CD4-positive, alpha-beta T cell treated with Interleukin-15 for 1 hour (primary cell): ENCODE results near the gene CAPG.
A peak's percentile ranks its signal among the peaks of the same experiment; 100 is the strongest.
"Not testable (repeated sequence)": the region's sequence is repeated elsewhere in the genome, so short reads cannot be mapped to it uniquely, and the experiment has no call there.

ENCODE experiments used
- DNase-seq: peaks from one replicate; pipeline ENCODE4 v3.0.0-alpha.2; 2020

Gene CAPG

GRCh38 chr2:85420536-85421259, 10.5 kb upstream of the CAPG start:
- DNase-seq: peak; percentile 86

DNA sequence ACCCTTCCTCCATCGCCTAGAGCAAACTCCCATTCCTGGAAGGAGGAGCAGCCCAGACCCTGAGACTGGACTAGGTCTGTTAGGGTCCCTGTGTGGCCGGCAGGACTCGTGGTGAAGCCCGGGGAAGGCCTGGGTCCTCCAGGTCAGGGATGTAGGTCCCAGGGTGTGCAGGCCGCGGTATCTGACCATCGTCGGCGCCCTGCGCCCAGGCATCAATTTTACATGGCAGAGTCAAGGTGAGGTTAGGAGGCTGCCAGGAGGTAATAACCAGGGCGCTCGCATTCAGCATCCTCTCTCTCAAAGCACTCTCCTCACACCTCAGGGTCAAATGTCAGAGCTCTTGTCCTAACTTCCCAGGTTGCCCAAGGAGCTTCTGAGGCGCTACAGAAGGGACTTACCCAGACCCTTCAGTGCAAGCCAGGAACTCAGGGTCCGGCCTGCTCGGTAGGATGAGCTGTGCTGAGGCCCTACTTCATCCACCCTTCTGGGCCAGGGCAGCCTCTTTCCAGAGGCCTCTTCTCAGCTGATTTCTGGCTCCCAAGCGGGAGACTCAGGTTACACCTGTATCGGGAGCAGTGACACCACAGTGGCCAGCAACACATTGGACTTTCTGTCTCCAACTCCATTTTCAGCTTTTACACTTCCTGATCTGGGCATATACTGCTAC, 9.0 kb upstream of the CAPG start:
- no peak for DNase-seq

DNA sequence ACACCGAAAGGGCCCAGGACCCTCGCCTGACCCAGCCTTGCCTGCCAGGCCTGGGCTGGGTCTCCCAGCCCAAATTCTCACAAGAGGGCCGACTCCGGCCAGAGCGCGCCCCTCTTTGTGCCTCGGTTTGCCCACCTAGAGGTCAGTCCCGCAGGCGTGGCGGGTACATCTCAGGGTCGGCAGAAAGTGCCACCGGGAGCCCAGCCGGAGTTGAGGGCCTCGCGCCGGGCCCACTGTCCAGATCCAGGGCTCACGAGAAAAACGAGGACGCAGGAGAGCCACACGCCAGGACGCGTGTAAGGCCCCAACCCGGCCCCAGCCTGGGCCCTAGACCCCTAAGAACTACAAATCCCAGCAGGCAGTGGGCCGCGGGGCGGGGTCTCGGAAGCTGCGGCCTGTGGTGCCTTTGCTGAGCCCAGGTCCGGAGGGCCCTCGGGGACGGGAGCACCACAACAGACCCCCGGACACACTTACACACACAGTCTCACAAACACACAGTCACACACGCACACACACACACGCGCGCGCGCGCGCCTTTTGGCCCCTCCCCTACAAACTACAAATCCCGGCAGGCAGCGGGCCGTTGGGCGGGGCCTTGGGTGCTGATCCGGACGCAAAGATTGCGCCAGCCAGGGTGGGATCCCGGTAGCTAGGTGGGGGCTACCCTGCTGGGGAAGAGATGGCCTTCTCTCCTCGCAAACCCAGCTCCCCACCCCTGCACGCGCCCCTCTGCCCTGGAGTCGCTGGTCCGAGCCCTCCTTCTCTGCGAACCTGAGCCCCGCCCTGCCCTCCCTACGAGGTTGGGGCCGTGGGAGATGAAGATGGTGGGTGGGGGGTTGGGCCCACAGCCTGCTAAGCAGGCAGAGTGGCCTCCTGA, 8.2 kb upstream of the CAPG start, which contains the start of gene SH2D6:
TSS of gene SH2D6 (plus strand) at position 583 of the 877 bp plus-strand sequence. CDS start 10,752 bp downstream, outside the sequence.
- DNase-seq: peak; percentile 81

- no peak for DNase-seq
These were observed 5.9 kb upstream of the CAPG start for GRCh38 chr2:85415980-85416650.

DNA sequence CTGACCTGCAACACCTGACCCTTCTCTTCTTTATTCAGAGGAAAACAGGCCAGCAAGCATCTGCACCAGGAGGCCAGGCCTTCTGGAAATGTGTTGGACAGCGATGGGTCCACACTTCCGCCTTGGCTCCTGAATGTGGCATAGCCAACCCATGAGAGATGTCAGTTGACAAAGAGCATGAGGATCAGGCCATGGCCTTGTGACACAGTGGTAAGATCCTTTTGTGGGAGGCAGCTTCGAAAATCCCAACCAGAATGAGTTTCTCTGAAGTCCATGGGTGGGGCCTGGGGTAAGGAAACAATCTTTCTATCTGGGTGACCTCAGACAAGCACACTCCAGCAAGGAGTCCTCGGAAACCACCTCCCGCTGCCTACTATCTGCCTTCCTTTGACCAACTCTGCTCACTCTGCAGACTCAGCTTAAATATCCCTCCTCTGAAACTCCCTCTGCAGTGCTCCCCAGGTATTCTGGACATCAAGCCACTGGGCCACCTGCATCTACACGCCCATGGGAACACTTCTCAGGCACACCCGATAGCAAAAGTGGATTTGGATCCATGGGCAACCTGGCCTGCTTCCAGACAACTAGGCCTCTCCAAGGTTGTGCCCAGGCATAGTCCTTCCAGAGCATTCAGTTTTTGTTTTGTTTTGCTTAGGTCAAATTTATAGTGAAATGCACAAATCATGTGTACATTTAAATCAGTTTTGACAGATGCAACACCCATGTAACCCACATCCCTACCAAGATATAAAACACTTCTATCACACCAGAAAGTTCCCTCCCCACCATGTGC, 4.8 kb upstream of the CAPG start:
- DNase-seq: no peak

GRCh38 chr2:85414421-85414759, 4.2 kb upstream of the CAPG start:
- DNase-seq: not testable (repeated sequence)

DNA sequence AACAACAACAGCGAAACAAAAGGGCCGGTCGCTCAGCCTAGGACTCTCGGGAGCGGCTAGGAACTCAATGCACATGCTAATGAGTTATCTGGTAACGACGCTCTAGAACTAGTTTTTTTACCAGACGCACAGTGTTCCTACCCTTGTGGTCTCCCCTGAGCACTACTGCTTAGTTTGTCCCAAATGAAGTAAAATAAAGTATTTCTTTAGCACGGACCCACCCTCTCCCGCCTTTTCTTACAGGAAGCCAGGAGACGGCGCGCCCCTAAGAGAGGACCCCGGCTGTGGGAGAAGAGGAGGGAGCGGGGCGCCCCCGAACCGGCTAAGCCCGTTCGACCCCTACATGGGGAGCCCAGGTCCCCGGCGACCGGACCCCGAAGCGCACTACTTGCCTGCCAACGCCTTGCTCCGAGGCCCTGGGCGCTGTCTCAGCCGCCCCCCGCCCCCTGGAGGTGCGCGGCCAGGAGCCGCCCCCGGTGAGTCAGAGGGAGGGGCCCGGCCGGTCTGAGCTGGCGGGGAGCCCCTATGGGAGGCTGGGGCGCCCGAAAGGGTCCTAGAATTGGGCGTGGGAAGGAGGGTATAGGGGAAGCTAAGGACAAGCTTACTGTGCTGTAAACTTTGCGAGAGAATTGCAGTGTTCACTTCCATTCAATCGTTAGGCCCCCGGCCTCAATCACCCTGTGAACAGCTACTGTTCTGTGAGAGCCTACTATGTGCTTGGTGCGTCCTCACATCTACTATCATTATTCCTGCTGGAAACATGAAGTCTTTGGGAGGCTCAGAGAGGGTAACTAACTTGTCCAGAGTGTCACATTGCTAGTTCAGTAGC, 3.6 kb upstream of the CAPG start:
- peak; percentile 60 for DNase-seq

DNA sequence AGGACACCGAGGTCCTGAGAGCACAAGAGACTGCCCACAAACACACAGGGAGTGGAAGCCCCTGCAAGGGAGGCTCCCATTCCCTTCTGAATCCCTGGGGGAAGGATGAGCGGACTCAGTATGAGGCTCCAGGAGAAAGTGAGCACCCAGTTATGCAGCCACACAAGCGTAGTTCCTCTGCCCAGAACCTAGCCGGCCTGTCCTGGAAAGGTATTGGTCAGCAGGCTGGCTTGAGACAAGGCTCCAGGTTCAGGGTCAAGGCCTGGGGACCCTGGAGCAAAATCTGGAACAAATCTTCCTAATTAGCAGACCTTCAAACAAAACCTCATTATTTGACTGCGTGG, 1.2 kb upstream of the CAPG start:
- DNase-seq: no peak

GRCh38 chr2:85410584-85411404, 628 bp upstream of the CAPG start:
- no peak for DNase-seq

DNA sequence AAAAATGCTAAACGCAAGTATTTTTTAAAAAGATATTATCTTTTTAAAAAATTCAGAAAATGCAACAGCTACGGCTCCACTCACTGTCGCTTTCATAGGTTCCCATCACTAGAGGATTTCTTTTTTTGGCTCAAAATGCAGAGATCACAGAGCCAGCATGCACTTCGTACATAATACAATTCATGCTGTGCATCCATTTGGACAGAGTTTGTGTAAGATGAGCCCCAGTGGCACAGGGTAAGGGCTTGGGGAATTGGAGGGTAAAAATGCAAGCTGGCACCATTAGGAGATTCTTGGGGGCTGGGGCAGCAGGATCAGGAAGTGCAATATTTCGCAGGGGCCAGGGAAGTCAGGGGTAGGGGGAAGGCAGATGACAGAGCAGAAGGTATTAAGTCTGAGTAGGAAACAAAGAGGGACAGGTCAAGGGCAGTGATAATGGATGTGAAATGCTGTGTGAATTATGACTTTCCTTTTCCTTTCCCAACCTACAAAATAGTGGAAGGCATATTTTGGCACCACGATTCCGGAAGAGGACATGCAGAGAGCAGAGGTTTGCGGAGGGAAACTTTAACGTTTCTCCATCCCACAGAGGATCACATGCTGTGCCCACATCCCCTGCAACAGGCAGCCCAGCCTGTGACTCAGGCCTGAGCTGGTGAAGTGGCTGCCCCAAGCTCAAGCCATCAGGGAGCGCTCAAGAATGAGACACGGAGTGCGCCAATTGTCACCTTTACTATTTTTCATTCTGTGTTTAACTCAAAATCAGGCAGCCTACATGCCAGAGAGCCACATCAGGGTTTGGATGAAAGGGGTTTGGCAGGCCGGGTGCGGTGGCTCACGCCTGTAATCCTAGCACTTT, 4.7 kb downstream of the CAPG start:
- DNase-seq: peak; percentile 75

GRCh38 chr2:85401844-85402243, 8.3 kb downstream of the CAPG start:
- no peak for DNase-seq

DNA sequence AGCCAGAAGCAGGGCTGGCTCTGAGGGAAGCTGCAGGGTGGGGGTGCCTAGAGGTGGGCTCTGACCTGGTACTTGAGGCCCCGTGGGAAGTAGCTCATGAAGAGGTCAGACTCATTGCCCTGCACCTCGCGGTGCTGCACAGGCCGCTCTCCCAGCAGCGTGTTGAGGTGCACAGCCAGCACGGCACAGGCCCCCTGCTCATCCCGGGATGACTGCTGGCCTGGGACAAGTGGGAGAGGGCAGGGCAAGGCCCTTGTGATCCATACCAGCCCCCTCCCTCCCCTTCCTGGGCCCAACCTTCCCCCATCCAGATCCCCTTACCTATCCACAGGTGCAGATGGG, 8.7 kb downstream of the CAPG start:
- no peak for DNase-seq

GRCh38 chr2:85400541-85401463, 9.4 kb downstream of the CAPG start:
- DNase-seq: no peak

DNA sequence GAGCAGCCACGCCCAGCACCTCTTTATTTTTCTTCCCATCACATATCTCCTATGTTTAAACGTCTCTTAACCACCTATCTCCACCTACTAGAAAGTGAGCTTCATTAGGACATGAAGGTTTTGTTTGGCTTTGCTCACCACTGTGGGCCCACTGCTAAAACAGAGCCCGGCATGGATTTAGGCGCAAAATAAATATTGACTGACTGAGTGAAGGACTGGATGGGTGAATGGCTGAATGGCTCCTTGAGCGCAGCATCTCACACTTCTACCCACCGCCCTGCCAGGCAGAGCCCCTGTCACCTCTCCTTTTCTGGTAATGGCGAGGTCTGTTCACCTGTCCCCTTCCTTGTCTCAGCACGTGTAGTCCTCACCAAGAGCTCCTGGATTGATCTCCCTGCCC, 10.1 kb downstream of the CAPG start:
- no peak for DNase-seq

DNA sequence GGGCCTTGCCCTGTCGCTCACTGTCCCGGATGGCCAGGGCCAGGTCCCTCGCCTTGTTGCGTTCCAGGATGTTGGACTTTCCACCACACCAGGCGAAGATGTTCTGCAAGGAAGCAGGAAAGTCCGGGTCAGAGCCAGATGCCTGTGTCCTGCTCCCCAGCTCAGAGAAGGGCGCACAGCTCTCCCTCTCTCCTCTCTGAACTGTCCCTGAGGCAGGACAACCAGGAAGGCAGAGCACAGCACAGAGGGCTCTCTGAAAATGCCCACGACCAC, 11.0 kb downstream of the CAPG start:
- DNase-seq: no peak

GRCh38 chr2:85398426-85399182, 11.6 kb downstream of the CAPG start:
- DNase-seq: no peak

DNA sequence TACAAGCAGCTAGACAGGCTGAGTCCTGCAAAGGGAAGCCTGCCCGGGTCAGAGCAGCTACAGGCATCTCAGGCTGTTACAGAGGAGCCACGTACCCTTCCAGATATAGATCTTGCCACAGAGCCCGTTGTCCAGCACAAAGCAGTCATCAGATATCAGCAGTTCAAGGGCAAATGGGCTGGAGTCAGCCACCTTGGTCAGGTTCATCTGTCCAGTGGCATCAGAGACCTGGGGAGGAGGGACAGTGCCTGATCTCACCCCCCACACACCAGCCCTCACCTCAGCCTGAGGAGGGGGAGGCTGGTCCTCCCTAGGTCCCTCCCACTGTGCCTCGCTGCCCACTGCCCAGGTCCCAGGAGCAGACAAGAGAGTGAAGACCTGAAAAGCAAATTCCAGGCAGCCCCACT, 12.2 kb downstream of the CAPG start:
- no peak for DNase-seq
